Upper lobe of left lung (tissue), 6 donors: Measurements from ENCODE around the gene CDKL4. TPM values are rescaled to one million over a fixed set of nuclear protein-coding genes. Genes with fewer than 3 reads are reported as not detected.

ENCODE experiments used
- ATAC-seq, 2 donors: fragments of 200-7000 bp; cut with Tn5 transposase; one replicate each; pipeline ENCODE4 v1.9.1; 2022; ENCODE audit warnings: mild to moderate bottlenecking in 2 of 2, moderate library complexity in 2 of 2; ENCODE audit not compliant: low FRiP score in 2 of 2
- DNase-seq, 2 donors: peaks; one replicate each; pipeline ENCODE4 v3.0.0-alpha.2; 2019 to 2020
- H3K27ac ChIP-seq, 4 donors: fragments of 200-600 bp; sonication (generic); one replicate each; pipeline ENCODE4 v1.5.1; 2016 to 2019
- H3K27me3 ChIP-seq, 4 donors: fragments of 200-600 bp; sonication (generic); one replicate each; pipeline ENCODE4 v1.5.1; 2017 to 2019
- H3K36me3 ChIP-seq, 4 donors: fragments of 200-600 bp; sonication (generic); one replicate each; pipeline ENCODE4 v1.5.1; 2016 to 2019
- H3K4me1 ChIP-seq, 4 donors: fragments of 200-600 bp; sonication (generic); one replicate each; pipeline ENCODE4 v1.5.1; 2018 to 2019
- H3K4me3 ChIP-seq, 4 donors: fragments of 200-600 bp; sonication (generic); one replicate each; pipeline ENCODE4 v1.5.1; 2017 to 2019; ENCODE audit warnings: mild to moderate bottlenecking in 2 of 4, moderate library complexity in 1 of 4
- H3K9me3 ChIP-seq, 4 donors: fragments of 200-600 bp; sonication (generic); one replicate each; pipeline ENCODE4 v1.5.1; 2018 to 2019
- EP300 ChIP-seq, 4 donors: sonication (generic); formaldehyde crosslinking; IDR thresholded peaks; one replicate each; pipeline ENCODE4 v1.5.1; 2017; ENCODE audit warnings: antibody characterized with exemption in 4 of 4, control low read depth in 2 of 4
- POLR2A ChIP-seq, 4 donors: fragments of 450-650 bp; IDR thresholded peaks; one replicate each; pipeline ENCODE4 v1.5.1; 2016 to 2017; ENCODE audit warnings: antibody characterized with exemption in 4 of 4, mild to moderate bottlenecking in 2 of 4
- POLR2AphosphoS5 ChIP-seq, 2 donors: sonication (generic); formaldehyde crosslinking; IDR thresholded peaks; one replicate each; pipeline ENCODE4 v1.5.1; 2017; ENCODE audit warnings: antibody characterized with exemption in 2 of 2
- WGBS, 2 donors: methylation state at CpG; one replicate each; pipeline ENCODE4 v1.1.5; 2017 to 2018; 5-methylcytosine and 5-hydroxymethylcytosine counted together
- total RNA-seq, 6 donors: library from RNA; depleted of rRNA in 4 of 6; stranded (reverse); fragments of >200 nt in 4 of 6; gene quantifications; one replicate each; pipeline versions ENCODE4 v1.1.0 to v1.2.1, GENCODE V29; 2016 to 2021
- TF ChIP-seq, protein P1 (sequence below), 6 experiments: fragments of 450-650 bp in 4 of 6; fragments of 200-600 bp in 2 of 6; sonication (generic) in 2 of 6; IDR thresholded peaks; one replicate each; pipeline ENCODE4 v1.5.1; 2016 to 2019; ENCODE audit warnings: antibody characterized with exemption in 6 of 6
- donor health status: DM: no; HTN: no; CAD: no; lungs with moderate emphysema.
- donor health status: DM: no; HTN: yes; CAD: no; lungs with severe emphysema.

The CDKL4 gene
- total RNA-seq, 6 donors from 2014 or later: 0.54 to 5.2 (median 1.4) TPM; not detected in 2

DNA sequence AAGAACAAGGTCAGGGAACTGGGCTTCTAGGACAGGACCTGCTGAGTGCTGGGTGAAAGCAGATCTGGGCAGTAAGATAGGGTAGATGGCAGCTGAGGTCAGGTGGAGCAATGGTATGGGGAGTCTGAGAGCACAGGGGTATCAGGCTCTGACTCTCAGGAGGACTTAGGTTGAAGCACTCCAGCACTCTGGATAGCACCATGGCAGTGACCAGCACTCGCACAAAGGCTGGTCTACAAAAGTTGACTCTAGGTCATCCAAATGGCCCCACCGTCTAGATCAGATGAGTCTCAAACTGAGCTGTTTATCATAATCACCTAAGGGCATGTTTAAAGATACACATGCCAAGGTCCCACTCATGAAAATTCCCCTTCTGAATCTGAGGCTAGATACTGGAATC lies 60.1 kb downstream of the CDKL4 start:
- Histone ChIP-seq H3K4me1 (no peaks in the 10 kb centered on the region), H3K9me3 (no peaks in the 10 kb centered on the region), H3K27me3 (no peaks in the 10 kb centered on the region), H3K36me3 (no peaks in the 10 kb centered on the region), H3K27ac (no peak overlapping the region), H3K4me3 (no peak overlapping the region)
- DNase-seq: no peak
- 92 to 96% methylated on average over 2 of the region's 2 CpGs for WGBS, 2 donors
- ATAC-seq: no peak
- TF ChIP-seq POLR2A (IDR thresholded peaks at IDR 0.05) (no peak), EP300 (IDR thresholded peaks at IDR 0.05) (no peak), POLR2AphosphoS5 (IDR thresholded peaks at IDR 0.05) (no peak)
- TF ChIP-seq, protein P1, sequence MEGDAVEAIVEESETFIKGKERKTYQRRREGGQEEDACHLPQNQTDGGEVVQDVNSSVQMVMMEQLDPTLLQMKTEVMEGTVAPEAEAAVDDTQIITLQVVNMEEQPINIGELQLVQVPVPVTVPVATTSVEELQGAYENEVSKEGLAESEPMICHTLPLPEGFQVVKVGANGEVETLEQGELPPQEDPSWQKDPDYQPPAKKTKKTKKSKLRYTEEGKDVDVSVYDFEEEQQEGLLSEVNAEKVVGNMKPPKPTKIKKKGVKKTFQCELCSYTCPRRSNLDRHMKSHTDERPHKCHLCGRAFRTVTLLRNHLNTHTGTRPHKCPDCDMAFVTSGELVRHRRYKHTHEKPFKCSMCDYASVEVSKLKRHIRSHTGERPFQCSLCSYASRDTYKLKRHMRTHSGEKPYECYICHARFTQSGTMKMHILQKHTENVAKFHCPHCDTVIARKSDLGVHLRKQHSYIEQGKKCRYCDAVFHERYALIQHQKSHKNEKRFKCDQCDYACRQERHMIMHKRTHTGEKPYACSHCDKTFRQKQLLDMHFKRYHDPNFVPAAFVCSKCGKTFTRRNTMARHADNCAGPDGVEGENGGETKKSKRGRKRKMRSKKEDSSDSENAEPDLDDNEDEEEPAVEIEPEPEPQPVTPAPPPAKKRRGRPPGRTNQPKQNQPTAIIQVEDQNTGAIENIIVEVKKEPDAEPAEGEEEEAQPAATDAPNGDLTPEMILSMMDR (IDR thresholded peaks at IDR 0.05): no peak

- ATAC-seq (no peak), DNase-seq (no peak)
- no peak overlapping the region for H3K27ac ChIP-seq
- H3K4me3 ChIP-seq: no peak overlapping the region
- TF ChIP-seq EP300 (IDR thresholded peaks at IDR 0.05) (no peak), POLR2A (IDR thresholded peaks at IDR 0.05) (no peak), POLR2AphosphoS5 (IDR thresholded peaks at IDR 0.05) (no peak)
- TF ChIP-seq, protein P1 (IDR thresholded peaks at IDR 0.05): no peak
- no peaks in the 10 kb centered on the region for H3K4me1 ChIP-seq
- H3K9me3 ChIP-seq: no peaks in the 10 kb centered on the region
- 100% methylated on average over 2 of the region's 2 CpGs for WGBS, 2 donors
- H3K27me3 ChIP-seq: no peaks in the 10 kb centered on the region
- H3K36me3 ChIP-seq: no peaks in the 10 kb centered on the region
Measured at GRCh38 chr2:39181297-39181696, 62.5 kb downstream of the CDKL4 start.

DNA sequence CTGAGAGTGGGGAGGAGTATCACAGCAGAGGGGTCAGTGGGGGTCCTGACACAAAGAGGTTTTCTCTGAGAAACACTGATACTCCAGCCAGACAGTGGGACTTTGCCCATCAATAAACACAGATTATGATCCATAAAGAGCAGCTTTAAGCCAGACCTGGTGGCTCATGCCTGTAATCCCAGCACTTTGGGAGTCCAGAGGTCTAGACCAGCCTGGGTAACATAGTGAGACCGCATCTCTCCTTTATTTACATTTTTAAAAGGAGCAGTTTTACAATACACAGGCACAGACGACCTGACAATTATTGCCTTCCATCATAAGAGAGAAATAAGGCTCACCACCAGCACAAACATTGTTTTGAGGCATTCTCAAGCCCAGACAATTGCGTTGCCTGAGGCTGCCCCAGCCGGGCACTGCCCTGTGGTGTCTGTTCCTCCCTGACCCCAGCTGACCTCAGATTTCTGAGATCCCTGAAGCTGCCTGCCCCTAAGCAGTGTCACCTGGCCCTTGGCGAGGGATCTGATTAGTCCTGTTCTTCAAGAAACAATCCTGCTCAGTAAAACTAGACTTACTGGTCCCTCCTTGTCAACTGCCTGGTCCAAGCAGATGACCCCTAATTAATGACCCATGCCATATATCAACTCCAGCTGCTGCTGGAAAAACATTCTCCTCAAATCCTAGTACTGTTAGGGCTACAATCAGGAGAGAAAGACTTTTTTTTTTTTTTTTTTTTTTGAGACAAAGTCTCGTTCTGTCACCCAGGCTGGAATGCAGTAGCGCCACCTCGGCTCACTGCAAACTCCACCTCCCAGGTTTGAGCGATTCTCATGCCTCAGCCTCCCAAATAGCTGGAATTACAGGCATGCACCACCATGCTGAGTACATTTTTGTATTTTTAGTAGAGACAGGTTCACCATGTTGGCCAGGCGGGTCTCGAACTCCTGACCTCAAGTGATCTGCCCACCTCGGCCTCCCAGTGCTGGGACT lies 63.5 kb downstream of the CDKL4 start:
- 83 to 89% methylated on average over 12 of the region's 12 CpGs for WGBS, 2 donors
- Histone ChIP-seq H3K36me3 (no peaks in the 10 kb centered on the region), H3K27me3 (no peaks in the 10 kb centered on the region), H3K4me3 (no peak overlapping the region), H3K4me1 (no peaks in the 10 kb centered on the region), H3K9me3 (no peaks in the 10 kb centered on the region), H3K27ac (no peak overlapping the region)
- DNase-seq (no peak), ATAC-seq (no peak)
- TF ChIP-seq, protein P1 (IDR thresholded peaks at IDR 0.05): no peak
- TF ChIP-seq EP300 (IDR thresholded peaks at IDR 0.05) (no peak), POLR2AphosphoS5 (IDR thresholded peaks at IDR 0.05) (no peak), POLR2A (IDR thresholded peaks at IDR 0.05) (no peak)

GRCh38 chr2:39178756-39179155 lies 65.0 kb downstream of the CDKL4 start:
- TF ChIP-seq POLR2A (IDR thresholded peaks at IDR 0.05): no peak
- TF ChIP-seq, protein P1 (IDR thresholded peaks at IDR 0.05): no peak
- no peak for TF ChIP-seq POLR2AphosphoS5 (IDR thresholded peaks at IDR 0.05)
- TF ChIP-seq EP300 (IDR thresholded peaks at IDR 0.05): no peak
- Histone ChIP-seq H3K27ac (no peak overlapping the region), H3K27me3 (no peaks in the 10 kb centered on the region), H3K4me1 (no peaks in the 10 kb centered on the region), H3K4me3 (no peak overlapping the region), H3K9me3 (no peaks in the 10 kb centered on the region), H3K36me3 (no peaks in the 10 kb centered on the region)
- ATAC-seq: no peak
- no peak for DNase-seq
- WGBS, 2 donors: 94% methylated on average over 4 of the region's 4 CpGs
